HEK293T (cell line): Measurements from ENCODE around the gene SLC13A4.

ENCODE experiments used
- ELF4 ChIP-seq: fragments of 450-650 bp; IDR thresholded peaks from 2 replicates; pipeline ENCODE4 v1.6.1; 2017; ENCODE audit warnings: antibody characterized with exemption
- NFRKB ChIP-seq: fragments of 450-650 bp; IDR thresholded peaks from 2 replicates; pipeline ENCODE4 v1.6.1; 2016; ENCODE audit warnings: mild to moderate bottlenecking, moderate library complexity
- PKNOX1 ChIP-seq: fragments of 450-650 bp; IDR thresholded peaks from 2 replicates; pipeline ENCODE4 v1.6.1; 2016
- TARDBP ChIP-seq: fragments of 450-650 bp; IDR thresholded peaks from 2 replicates; pipeline ENCODE4 v1.6.1; 2016
- ZNF384 ChIP-seq: fragments of 450-650 bp; IDR thresholded peaks from 2 replicates; pipeline ENCODE4 v1.6.1; 2016

DNA sequence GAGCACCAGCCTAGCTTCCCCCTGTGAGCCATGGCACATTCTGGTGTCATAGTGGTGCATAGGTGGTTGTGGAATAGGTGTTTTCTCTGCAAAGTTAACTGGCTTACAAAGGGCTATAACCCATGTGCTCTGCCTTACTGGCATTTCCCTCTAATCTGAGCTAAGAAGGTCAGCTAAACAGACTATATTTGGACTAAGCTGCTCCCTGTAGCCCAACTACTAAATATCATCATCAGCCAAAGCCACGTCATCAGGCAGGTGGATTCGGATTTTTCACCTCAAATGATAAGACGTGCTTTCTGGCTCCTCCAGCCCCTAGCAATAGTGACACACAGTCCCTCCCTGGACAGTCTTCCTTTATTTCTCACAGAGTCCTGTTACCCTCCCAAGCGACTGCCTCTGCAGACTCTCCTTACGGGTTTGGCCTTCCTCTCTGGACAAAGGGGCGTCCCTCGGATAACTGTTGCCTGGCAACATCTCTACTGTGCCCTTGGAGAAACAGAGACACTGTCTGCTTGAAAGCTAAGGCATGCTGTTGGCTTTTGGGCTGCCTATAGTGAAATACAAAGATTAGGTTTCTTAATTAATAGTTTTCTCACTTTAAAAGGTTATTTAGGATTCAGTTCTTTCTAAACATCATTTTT, 9.1 kb downstream of the SLC13A4 start:
- no peak for TF ChIP-seq TARDBP
- no peak for TF ChIP-seq ELF4
- TF ChIP-seq NFRKB: no peak
- TF ChIP-seq PKNOX1: no peak
- no peak for TF ChIP-seq ZNF384
